Breast epithelium (tissue), 4 donors: ENCODE data around the gene CCDC187. TPM values are rescaled to one million over a fixed set of nuclear protein-coding genes. Genes with fewer than 3 reads are reported as not detected.

Source experiments
- DNase-seq, 2 donors: peaks; one replicate each; pipeline ENCODE4 v3.0.0-alpha.2; 2019; ENCODE audit warnings: low spot score in 2 of 2
- H3K27ac ChIP-seq, 2 donors: fragments of 200-600 bp; sonication (generic) in 1 of 2; one replicate each; pipeline ENCODE4 v1.5.1; 2016 to 2019; ENCODE audit warnings: mild to moderate bottlenecking in 1 of 2
- H3K27me3 ChIP-seq, 2 donors: fragments of 200-600 bp; sonication (generic) in 1 of 2; one replicate each; pipeline versions ENCODE4 v1.5.1 to v1.6.0; 2017 to 2019; ENCODE audit warnings: control low read depth in 1 of 2, mild to moderate bottlenecking in 1 of 2
- H3K36me3 ChIP-seq: fragments of 200-600 bp; one replicate; pipeline ENCODE4 v1.5.1; 2019
- H3K4me1 ChIP-seq, 2 donors: fragments of 200-600 bp; sonication (generic); one replicate each; pipeline ENCODE4 v1.5.1; 2016 to 2019; ENCODE audit warnings: control low read depth in 1 of 2
- H3K4me3 ChIP-seq, 3 donors: fragments of 200-600 bp; sonication (generic); 1 replicate in 2 of 3; 2 replicates in 1 of 3; pipeline ENCODE4 v1.5.1; 2016 to 2019; ENCODE audit warnings: mild to moderate bottlenecking in 3 of 3, moderate library complexity in 2 of 3
- H3K9me3 ChIP-seq, 2 donors: fragments of 200-600 bp; sonication (generic) in 1 of 2; one replicate each; pipeline ENCODE4 v1.5.1; 2016 to 2019; ENCODE audit warnings: control low read depth in 1 of 2
- CTCF ChIP-seq, 3 donors: fragments of 450-650 bp; IDR thresholded peaks; one replicate each; pipeline ENCODE4 v1.5.1; 2016 to 2017; ENCODE audit warnings: antibody characterized with exemption in 3 of 3, mild to moderate bottlenecking in 3 of 3, moderate library complexity in 3 of 3
- POLR2A ChIP-seq: fragments of 450-650 bp; IDR thresholded peaks from one replicate; pipeline ENCODE4 v1.6.1; 2016; ENCODE audit warnings: antibody characterized with exemption, mild to moderate bottlenecking, moderate library complexity
- POLR2AphosphoS5 ChIP-seq, 3 donors: sonication (generic); formaldehyde crosslinking; IDR thresholded peaks; one replicate each; pipeline ENCODE4 v1.6.1; 2017; ENCODE audit warnings: antibody characterized with exemption in 3 of 3
- intact Hi-C: fragments of 100-400 bp; cut with DNase I; formaldehyde crosslinking; loops from one replicate; pipeline ENCODE4 v1.15.1; 2023; ENCODE audit warnings: low total_unique reads
- total RNA-seq, 3 donors: library from RNA; depleted of rRNA; stranded (reverse); fragments of >200 nt; gene quantifications; one replicate each; pipeline ENCODE4 v1.1.0, GENCODE V29; 2016

Gene CCDC187
- total RNA-seq, 3 donors from 2014 or later: not detected

DNA sequence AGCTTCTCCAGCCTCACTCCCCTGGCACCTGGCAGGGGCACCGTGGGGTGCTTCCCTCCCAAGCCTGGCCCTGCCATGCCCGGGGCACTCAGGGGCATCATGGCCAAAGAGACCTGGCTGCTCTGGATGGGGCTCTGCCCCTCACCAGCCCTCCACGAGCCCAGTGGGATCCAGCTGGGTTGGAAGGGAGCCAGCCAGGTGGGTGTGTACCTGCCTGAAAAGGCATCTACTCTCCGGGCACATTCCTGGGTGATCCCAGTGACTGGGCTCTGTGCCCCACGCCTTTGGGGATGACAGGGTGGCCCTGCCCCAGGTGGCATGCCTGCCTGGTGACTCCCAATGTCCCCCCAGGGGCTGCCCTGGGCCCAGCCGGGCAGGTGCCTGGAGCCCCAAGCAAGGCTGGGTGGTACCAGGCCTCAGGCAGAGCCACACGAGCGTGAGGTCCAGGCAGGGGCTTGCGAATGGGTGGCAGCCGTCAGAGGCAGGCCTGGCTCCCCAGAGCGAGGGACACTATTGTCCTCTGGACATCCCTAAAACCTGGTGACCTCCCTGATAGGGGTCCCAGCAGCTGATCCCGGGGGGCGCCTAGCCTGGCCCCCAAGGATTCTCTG is 24.2 kb upstream of the CCDC187 start:
- peak in 1 of 2 donors; percentile 74 for DNase-seq
- H3K4me3 ChIP-seq: peak overlapping the region; percentile 59 to 75 (median 67)
- H3K27me3 ChIP-seq: no peaks in the 10 kb centered on the region
- intact Hi-C loops: no loop called here
- H3K27ac ChIP-seq: peak overlapping the region; percentile 78 to 89
- no peaks in the 10 kb centered on the region for H3K9me3 ChIP-seq
- peaks cover 9 to 14% of the 10 kb centered on the region in 2 donors for H3K4me1 ChIP-seq
- no peak for TF ChIP-seq POLR2A
- no peaks in the 10 kb centered on the region for H3K36me3 ChIP-seq

GRCh38 chr9:136327304-136327974 is 23.5 kb upstream of the CCDC187 start, which contains the start of gene GPSM1:
Gene GPSM1, plus strand, starts transcription at chr9:136327539. Its CDS starts 157 bp downstream, at chr9:136327696.
- Histone ChIP-seq H3K4me1 (peaks cover 9 to 14% of the 10 kb centered on the region in 2 donors), H3K4me3 (peak within 1 kb of the TSS; percentile 59 to 75 (median 67)), H3K9me3 (no peaks in the 10 kb centered on the region), H3K27me3 (no peaks in the 10 kb centered on the region), H3K27ac (peak within 1 kb of the TSS; percentile 78 to 89), H3K36me3 (no peaks in the 10 kb centered on the region)
- no peak for DNase-seq
- intact Hi-C loops: no loop called here
- TF ChIP-seq CTCF (IDR thresholded peaks at IDR 0.05) (no peak), POLR2AphosphoS5 (IDR thresholded peaks at IDR 0.05) (peak in 1 of 3 donors; percentile 46)

GRCh38 chr9:136326761-136327303 is 22.9 kb upstream of the CCDC187 start:
- no peaks in the 10 kb centered on the region for H3K9me3 ChIP-seq
- H3K27me3 ChIP-seq: no peaks in the 10 kb centered on the region
- no peak for DNase-seq
- intact Hi-C loops: no loop called here
- H3K27ac ChIP-seq: peak overlapping the region; percentile 78 to 89
- no peaks in the 10 kb centered on the region for H3K36me3 ChIP-seq
- H3K4me1 ChIP-seq: peaks cover 9 to 14% of the 10 kb centered on the region in 2 donors
- no peak for TF ChIP-seq POLR2AphosphoS5 (IDR thresholded peaks at IDR 0.05)
- H3K4me3 ChIP-seq: peak overlapping the region; percentile 59 to 75 (median 67)

GRCh38 chr9:136326061-136326760 is 22.3 kb upstream of the CCDC187 start:
- H3K27ac ChIP-seq: peak overlapping the region; percentile 78 to 89
- intact Hi-C loops: no loop called here
- H3K27me3 ChIP-seq: no peaks in the 10 kb centered on the region
- H3K4me3 ChIP-seq: peak overlapping the region; percentile 59 to 75 (median 67)
- no peaks in the 10 kb centered on the region for H3K36me3 ChIP-seq
- H3K9me3 ChIP-seq: no peaks in the 10 kb centered on the region
- H3K4me1 ChIP-seq: peaks cover 9 to 14% of the 10 kb centered on the region in 2 donors
- TF ChIP-seq POLR2AphosphoS5 (IDR thresholded peaks at IDR 0.05) (no peak), POLR2A (no peak), CTCF (IDR thresholded peaks at IDR 0.05) (no peak)
- no peak for DNase-seq

DNA sequence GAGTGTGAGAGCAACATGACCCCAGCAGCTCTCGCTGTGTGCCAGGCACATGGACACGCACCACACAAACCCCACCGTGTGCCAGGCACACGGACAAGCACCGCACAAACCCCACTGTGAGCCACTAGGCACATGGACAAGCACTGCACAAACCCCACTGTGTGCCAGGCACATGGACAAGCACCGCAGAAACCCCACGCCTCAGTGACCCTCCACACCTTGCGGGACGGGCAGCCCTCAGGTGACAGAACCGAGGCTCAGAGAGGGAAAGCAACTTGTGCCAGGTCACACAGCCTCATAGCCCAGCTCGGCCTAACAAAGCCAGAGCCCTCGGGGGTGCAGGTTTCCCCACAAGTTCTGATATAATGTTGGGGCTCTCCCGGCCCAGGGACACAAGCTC is 21.5 kb upstream of the CCDC187 start:
- no peaks in the 10 kb centered on the region for H3K36me3 ChIP-seq
- TF ChIP-seq POLR2A (no peak), CTCF (IDR thresholded peaks at IDR 0.05) (no peak), POLR2AphosphoS5 (IDR thresholded peaks at IDR 0.05) (no peak)
- H3K4me1 ChIP-seq: peaks cover 9 to 14% of the 10 kb centered on the region in 2 donors
- no peak overlapping the region for H3K4me3 ChIP-seq
- H3K27me3 ChIP-seq: no peaks in the 10 kb centered on the region
- intact Hi-C loops: no loop called here
- H3K9me3 ChIP-seq: no peaks in the 10 kb centered on the region
- DNase-seq: no peak
- H3K27ac ChIP-seq: peak overlapping the region in 1 of 2 donors; percentile 89
